Subcutaneous adipose tissue (tissue), 4 donors: ENCODE measurements around the gene HNRNPL. TPM values are rescaled to one million over a fixed set of nuclear protein-coding genes. Genes with fewer than 3 reads are reported as not detected.

ENCODE experiments used
- total RNA-seq, 4 donors: library from RNA; depleted of rRNA; stranded (reverse); fragments of >200 nt; gene quantifications; one replicate each; pipeline ENCODE4 v1.1.0, GENCODE V29; 2016
- TF ChIP-seq, protein P1 (sequence below): fragments of 450-650 bp; IDR thresholded peaks from one replicate; pipeline ENCODE4 v1.5.1; 2016; ENCODE audit warnings: low read depth, mild to moderate bottlenecking, control low read depth, antibody characterized with exemption, moderate library complexity

HNRNPL gene
- total RNA-seq, 4 donors from 2014 or later: 109 to 161 (median 141) TPM

DNA sequence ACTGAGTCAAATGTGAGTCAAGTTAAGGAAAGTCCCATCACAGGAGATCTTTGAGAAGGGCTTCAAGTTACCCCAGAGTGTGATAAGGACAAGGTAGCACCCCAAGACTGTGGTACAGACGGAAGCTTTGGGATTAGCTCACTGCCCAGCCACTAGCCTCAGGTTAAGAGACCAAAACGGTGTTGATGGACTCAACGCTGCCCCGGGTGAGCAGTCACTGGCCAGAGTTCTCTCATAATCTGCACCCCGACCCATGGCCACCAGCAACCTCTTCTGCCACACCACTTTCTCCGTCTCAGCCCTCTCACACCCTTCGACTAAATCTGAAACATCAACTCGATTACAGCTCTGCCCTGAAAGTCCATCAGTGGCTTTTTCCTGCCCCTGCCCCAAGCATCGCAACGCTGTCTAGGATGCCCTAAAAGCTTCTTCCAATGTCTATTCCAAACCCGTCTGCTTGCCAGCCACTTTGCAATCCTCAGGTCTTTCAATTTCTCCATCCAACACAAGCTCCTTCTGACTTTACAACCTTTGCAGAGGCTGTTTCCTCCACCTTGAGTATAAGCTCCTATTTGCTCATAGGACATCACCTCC lies 5.6 kb downstream of the HNRNPL start:
- TF ChIP-seq, protein P1, sequence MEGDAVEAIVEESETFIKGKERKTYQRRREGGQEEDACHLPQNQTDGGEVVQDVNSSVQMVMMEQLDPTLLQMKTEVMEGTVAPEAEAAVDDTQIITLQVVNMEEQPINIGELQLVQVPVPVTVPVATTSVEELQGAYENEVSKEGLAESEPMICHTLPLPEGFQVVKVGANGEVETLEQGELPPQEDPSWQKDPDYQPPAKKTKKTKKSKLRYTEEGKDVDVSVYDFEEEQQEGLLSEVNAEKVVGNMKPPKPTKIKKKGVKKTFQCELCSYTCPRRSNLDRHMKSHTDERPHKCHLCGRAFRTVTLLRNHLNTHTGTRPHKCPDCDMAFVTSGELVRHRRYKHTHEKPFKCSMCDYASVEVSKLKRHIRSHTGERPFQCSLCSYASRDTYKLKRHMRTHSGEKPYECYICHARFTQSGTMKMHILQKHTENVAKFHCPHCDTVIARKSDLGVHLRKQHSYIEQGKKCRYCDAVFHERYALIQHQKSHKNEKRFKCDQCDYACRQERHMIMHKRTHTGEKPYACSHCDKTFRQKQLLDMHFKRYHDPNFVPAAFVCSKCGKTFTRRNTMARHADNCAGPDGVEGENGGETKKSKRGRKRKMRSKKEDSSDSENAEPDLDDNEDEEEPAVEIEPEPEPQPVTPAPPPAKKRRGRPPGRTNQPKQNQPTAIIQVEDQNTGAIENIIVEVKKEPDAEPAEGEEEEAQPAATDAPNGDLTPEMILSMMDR: no peak

DNA sequence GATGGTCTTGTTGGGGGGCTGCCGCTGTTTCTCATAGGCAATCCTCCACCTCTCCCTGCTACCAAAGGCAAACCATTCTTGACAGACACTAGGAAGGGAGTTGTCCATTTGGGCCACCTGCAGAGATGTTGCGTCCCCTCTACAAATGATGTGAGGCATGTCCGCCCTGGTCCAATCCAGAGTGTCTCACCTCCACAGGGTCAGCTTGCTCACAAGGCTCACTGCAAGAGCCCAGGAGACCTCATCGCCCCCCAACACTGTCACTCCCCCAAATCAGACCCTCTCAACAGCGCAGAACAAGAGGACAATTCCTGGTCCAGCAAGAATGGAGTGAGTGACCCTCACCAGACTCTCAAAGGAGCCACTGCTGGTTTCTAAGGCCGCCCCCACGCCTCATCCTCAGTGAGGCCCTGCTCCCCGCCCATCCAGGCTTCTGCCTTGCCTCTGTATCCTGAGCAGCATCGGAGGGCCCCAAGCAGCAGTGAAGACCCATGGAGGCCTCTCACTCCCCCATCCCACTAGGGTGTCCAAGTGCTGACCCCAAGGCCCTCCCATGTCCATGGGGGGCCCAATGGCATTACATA lies 6.5 kb downstream of the HNRNPL start:
- TF ChIP-seq, protein P1: no peak

DNA sequence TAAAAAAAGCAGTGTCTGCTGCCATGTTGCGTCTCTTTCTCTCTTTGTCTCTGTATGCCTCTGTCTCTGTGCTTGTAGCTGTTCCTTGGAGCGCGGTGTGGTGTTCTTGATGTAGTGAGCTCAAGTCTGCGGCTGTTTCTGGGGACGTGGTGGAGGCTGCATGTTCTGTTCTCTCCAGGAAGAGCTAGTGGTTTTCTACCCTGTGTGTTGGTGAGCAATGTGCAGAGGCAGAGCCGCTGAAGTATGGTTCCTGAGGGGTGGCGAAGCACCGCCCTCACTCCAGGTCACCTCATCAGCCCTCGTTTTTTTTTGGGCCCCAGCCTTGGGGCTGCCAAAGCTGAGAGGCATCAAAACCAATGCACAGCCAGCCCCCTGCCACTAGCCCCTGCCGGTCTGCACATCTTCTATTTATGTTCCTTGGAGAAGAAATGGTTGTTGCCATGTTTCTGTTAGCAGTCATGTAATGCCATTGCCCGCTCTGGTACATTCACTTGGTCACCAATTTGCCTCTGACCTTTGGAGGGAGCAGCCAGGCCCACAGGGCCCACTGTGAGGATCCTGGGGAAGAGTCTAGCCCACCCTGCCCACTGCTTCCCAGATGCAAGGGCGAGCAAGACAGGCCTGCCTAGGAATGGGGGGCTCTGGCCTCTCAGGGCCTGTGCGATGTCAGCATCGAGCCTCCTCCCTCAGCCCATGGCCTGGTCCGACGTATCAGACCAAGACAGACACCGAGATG lies 7.2 kb downstream of the HNRNPL start:
- TF ChIP-seq, protein P1: no peak

DNA sequence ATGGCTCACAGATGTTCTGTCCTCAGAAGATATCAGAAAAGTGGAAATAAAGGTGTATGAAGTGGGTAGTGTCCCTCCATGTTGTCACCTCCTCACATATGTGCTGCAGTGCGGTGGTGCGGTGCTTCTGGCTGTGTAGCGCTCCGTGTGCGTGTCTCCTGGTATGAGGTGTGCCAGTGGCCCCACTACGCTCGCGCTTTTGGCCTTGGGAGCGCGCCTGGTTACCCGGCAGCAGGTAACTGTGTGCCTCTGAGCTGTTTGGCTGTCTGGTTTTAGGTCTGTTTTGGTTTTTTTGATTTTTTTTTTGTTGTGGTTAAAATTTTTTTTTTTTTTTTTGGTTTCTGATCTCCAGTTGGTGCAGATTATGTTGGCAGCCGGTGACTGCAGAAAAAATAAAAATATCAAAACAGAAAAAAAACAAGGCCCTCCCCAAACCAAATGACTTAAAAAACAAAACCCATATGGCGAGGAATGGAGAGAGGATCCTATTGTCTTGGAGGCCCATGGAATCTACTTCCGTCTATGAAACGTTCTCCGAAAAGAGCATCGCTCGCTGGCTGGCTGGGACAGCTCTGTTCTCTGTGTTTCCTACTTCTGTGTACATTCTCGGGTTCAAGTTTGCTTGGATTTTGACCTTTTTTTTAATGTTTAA lies 7.9 kb downstream of the HNRNPL start:
- TF ChIP-seq, protein P1: no peak

DNA sequence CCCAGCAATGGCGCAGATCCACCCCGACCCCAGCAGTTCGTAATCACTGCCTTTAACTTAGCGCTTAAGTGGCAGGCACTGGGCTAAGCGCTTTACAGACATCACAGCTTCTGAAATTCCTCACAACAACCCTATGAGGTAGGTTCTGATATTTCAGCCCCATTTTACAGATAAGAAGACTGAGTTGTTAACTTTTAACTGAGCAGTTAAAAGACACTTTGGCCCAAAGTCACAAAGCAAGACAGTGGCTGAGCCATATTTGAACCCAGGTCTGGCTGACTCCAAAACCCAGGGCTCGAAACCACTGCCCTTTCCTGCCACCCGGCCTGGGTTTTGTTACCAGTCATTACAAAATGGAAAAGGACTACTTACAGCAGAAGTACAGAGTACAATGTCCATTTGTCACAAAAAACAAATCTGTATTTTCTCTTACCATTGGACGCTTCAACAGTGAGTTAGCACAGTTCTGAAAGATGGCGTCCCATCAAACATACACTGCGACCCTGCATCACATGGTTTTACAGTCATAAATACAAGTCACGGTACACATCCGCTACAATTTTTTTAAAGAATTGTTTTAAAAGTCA lies 8.5 kb downstream of the HNRNPL start:
- TF ChIP-seq, protein P1: no peak

DNA sequence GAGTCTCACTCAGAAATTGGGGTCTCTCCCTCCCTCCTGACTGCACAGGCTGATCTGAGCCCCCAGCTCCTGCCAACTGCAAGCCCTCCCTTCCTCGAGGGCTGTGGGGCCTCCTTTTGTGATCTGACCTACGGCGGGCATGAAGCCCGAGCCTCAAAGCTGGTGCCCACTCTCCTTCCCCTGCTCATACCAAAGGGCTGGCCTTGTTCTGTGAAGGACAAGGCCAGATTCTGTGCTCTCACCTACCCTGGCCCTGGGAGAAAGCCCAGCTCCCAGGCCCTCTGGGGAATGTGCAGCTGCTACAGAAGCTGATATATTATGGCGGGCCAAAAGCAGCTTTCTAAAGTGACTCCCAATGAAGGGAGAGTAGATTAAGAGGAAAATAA lies 9.2 kb downstream of the HNRNPL start:
- TF ChIP-seq, protein P1: no peak
